DMS 273 (cell line): ENCODE results near the gene DPH5.
A peak's percentile ranks its signal among the peaks of the same experiment; 100 is the strongest.
"Not testable (repeated sequence)": the region's sequence is repeated elsewhere in the genome, so short reads cannot be mapped to it uniquely, and the experiment has no call there.

Experiments used
- DNase-seq: peaks from one replicate; lab custom pipeline; 2025; ENCODE audit not compliant: unreplicated experiment; lab: John Stamatoyannopoulos, UW

DPH5 gene

GRCh38 chr1:101032129-101032528 is 6.5 kb upstream of the DPH5 start:
- DNase-seq: not testable (repeated sequence)

GRCh38 chr1:101030881-101031280 is 5.3 kb upstream of the DPH5 start:
- DNase-seq: no peak

- DNase-seq: no peak
These were observed 3.6 kb upstream of the DPH5 start for GRCh38 chr1:101029184-101029583.

- DNase-seq: no peak
These were observed 2.9 kb upstream of the DPH5 start for GRCh38 chr1:101028466-101028865.

GRCh38 chr1:101027194-101027772 is 1.7 kb upstream of the DPH5 start:
- DNase-seq: no peak

GRCh38 chr1:101026430-101026788 is 825 bp upstream of the DPH5 start:
- DNase-seq: peak; percentile 62

- peak; percentile 46 for DNase-seq
These were observed 314 bp downstream of the DPH5 start for GRCh38 chr1:101025283-101025656.

- no peak for DNase-seq
These were observed 3.3 kb downstream of the DPH5 start for GRCh38 chr1:101022294-101022693.

GRCh38 chr1:101017448-101017847 is 8.1 kb downstream of the DPH5 start:
- no peak for DNase-seq

- no peak for DNase-seq
These were observed 11.8 kb downstream of the DPH5 start for GRCh38 chr1:101013776-101014175.

GRCh38 chr1:101008229-101008834 is 17.3 kb downstream of the DPH5 start:
- no peak for DNase-seq

- DNase-seq: no peak
These were observed 19.0 kb downstream of the DPH5 start for GRCh38 chr1:101006553-101006952.

- DNase-seq: no peak
These were observed 19.7 kb downstream of the DPH5 start for GRCh38 chr1:101005871-101006270.

- no peak for DNase-seq
These were observed 20.4 kb downstream of the DPH5 start for GRCh38 chr1:101005183-101005582.

- no peak for DNase-seq
These were observed 20.9 kb downstream of the DPH5 start for GRCh38 chr1:101004670-101005069.

GRCh38 chr1:101004061-101004460 is 21.5 kb downstream of the DPH5 start:
- DNase-seq: no peak

- no peak for DNase-seq
These were observed 22.5 kb downstream of the DPH5 start for GRCh38 chr1:101003012-101003650.

GRCh38 chr1:101002551-101002950 is 23.0 kb downstream of the DPH5 start:
- no peak for DNase-seq

- DNase-seq: no peak
These were observed 25.3 kb downstream of the DPH5 start for GRCh38 chr1:101000131-101000873.

- no peak for DNase-seq
These were observed 27.2 kb downstream of the DPH5 start for GRCh38 chr1:100998426-100998825.

- DNase-seq: no peak
These were observed 30.2 kb downstream of the DPH5 start for GRCh38 chr1:100995198-100995988.
